Spleen (tissue), 11 donors: ENCODE results near the gene COQ8A. TPM values are rescaled to one million over a fixed set of nuclear protein-coding genes. Genes with fewer than 3 reads are reported as not detected.

ENCODE experiments used
- DNase-seq: peaks from one replicate; pipeline ENCODE4 v3.0.0-alpha.2; 2020
- H3K27ac ChIP-seq, 8 donors: fragments of 200-600 bp; sonication (generic) in 7 of 8; 1 replicate in 4 of 8; 2 replicates in 4 of 8; pipeline versions ENCODE4 v1.5.0 to v1.8.0; 2016 to 2021; ENCODE audit warnings: inconsistent platforms in 4 of 8, mild to moderate bottlenecking in 4 of 8, moderate library complexity in 1 of 8
- H3K27me3 ChIP-seq, 7 donors: fragments of 200-600 bp; sonication (generic) in 6 of 7; replicated peaks in 1 of 7; 1 replicate in 4 of 7; 2 replicates in 3 of 7; pipeline versions ENCODE4 v1.5.0 to v1.8.0; 2016 to 2021; ENCODE audit warnings: inconsistent platforms in 3 of 7, mild to moderate bottlenecking in 1 of 7
- H3K36me3 ChIP-seq, 6 donors: fragments of 200-600 bp; sonication (generic) in 5 of 6; 1 replicate in 4 of 6; 2 replicates in 2 of 6; pipeline versions ENCODE4 v1.5.0 to v1.8.0; 2016 to 2021; ENCODE audit warnings: inconsistent platforms in 2 of 6
- H3K4me1 ChIP-seq, 6 donors: fragments of 200-600 bp; sonication (generic) in 5 of 6; 1 replicate in 3 of 6; 2 replicates in 3 of 6; pipeline versions ENCODE4 v1.5.0 to v1.8.0; 2016 to 2021; ENCODE audit warnings: inconsistent platforms in 3 of 6
- H3K4me3 ChIP-seq, 8 donors: fragments of 200-600 bp; sonication (generic) in 7 of 8; 1 replicate in 4 of 8; 2 replicates in 4 of 8; pipeline versions ENCODE4 v1.5.0 to v1.8.0; 2016 to 2021; ENCODE audit warnings: inconsistent platforms in 4 of 8, mild to moderate bottlenecking in 4 of 8, moderate library complexity in 2 of 8
- H3K9me3 ChIP-seq, 8 donors: fragments of 200-600 bp; sonication (generic) in 7 of 8; 1 replicate in 4 of 8; 2 replicates in 4 of 8; pipeline versions ENCODE4 v1.5.0 to v1.8.0; 2016 to 2021; ENCODE audit warnings: inconsistent platforms in 4 of 8
- POLR2A ChIP-seq, 3 donors: fragments of 450-650 bp; IDR thresholded peaks; one replicate each; pipeline ENCODE4 v1.5.1; 2017; ENCODE audit warnings: antibody characterized with exemption in 3 of 3, mild to moderate bottlenecking in 1 of 3
- POLR2AphosphoS5 ChIP-seq, 3 donors: sonication (generic); formaldehyde crosslinking; IDR thresholded peaks; one replicate each; pipeline ENCODE4 v1.5.1; 2017; ENCODE audit warnings: antibody characterized with exemption in 3 of 3
- WGBS, 5 donors: extraction: QIAGEN DNeasy Blood & Tissue Kit in 3 of 5; methylation state at CpG; one replicate each; pipeline versions ENCODE4 v1.1.5 to v1.1.7; 2013 to 2018; 5-methylcytosine and 5-hydroxymethylcytosine counted together
- intact Hi-C: fragments of 100-400 bp; cut with DNase I; formaldehyde crosslinking; loops from one replicate; pipeline ENCODE4 v1.15.0; 2023; ENCODE audit warnings: low total_unique reads
- polyA plus RNA-seq, 3 donors: library from polyadenylated mRNA; stranded (reverse); fragments of 200-250 nt; gene quantifications; one replicate each; pipeline ENCODE4 v1.2.1, GENCODE V29; 2013
- total RNA-seq, 7 donors: library from RNA; depleted of rRNA in 3 of 7; stranded (reverse); fragments of >200 nt in 3 of 7; fragmentation: NEBNext Ultra II Directional in 4 of 7; extraction: Animal tissue kit (Norgen Biotek cat#: 25700) in 4 of 7; gene quantifications; one replicate each; pipeline versions ENCODE4 v1.1.0 to v1.2.1, GENCODE V29; 2016 to 2021
- TF ChIP-seq, protein P1 (sequence below), 11 experiments: fragments of 200-600 bp in 7 of 11; fragments of 450-650 bp in 4 of 11; sonication (generic) in 4 of 11; IDR thresholded peaks in 8 of 11; conservative IDR thresholded peaks in 3 of 11; 1 replicate in 7 of 11; 2 replicates in 4 of 11; pipeline versions ENCODE4 v1.4.0 to v1.8.0; 2016 to 2021; ENCODE audit warnings: antibody characterized with exemption in 11 of 11, inconsistent platforms in 4 of 11, mild to moderate bottlenecking in 1 of 11
- donor health status: healthy with polysubstance abuse.
- donor health status: DM: no; HTN: no; CAD: no; lungs with moderate emphysema.
- donor health status: DM: no; HTN: no; CAD: no.
- donor health status: Bipolar disorder and iron deficiency.
- donor health status: healthy.
- donor health status: DM: no; HTN: no; CAD: no.
- donor health status: DM: yes; HTN: yes; CAD: no.

Gene COQ8A
- total and polyA plus RNA-seq, 10 donors: 31.0 to 59.4 (median 41.2) TPM

DNA sequence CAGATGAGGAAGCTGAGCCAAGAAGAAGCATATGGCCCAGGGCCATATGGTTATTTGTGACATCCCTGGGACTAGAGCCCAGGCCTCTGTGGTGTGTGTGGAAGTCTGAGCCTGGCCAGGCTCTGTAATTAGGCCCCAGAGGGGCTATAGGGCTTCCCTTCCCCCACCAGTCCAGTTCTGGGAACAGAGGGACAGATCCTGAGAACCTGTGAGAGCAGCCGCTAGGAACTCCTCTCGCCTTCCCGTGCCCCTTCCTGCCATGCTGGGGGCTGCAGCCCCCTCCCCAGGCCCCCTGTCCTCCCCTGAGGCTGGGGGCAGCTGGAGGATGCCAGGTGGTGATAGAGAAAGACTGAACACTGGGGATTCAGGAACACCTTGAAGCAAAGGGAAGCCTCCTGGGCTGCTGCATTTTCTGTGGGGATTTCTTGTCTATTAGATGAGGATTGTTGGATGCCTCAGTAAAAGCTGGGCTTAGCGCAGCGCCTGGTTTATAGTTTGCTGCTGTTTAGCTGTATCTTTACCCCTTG, 33.3 kb downstream of the COQ8A start:
- TF ChIP-seq POLR2A (IDR thresholded peaks at IDR 0.05) (no peak), POLR2AphosphoS5 (IDR thresholded peaks at IDR 0.05) (no peak)
- 81 to 100% (median 89%) methylated on average over 4 to 5 of the region's 5 CpGs for WGBS, 5 donors
- no peak overlapping the region for H3K4me3 ChIP-seq
- H3K9me3 ChIP-seq: peaks cover 0 to 17% (median 13%) of the 10 kb centered on the region in 8 donors
- peak overlapping the region; percentile 17 to 72 (median 62) for H3K27ac ChIP-seq
- peaks cover 0 to 91% (median 11%) of the 10 kb centered on the region in 6 donors for H3K36me3 ChIP-seq
- no peaks in the 10 kb centered on the region for H3K27me3 ChIP-seq
- DNase-seq: no peak
- peaks cover 0 to 27% (median 25%) of the 10 kb centered on the region in 6 donors for H3K4me1 ChIP-seq
- intact Hi-C loops: no loop called here

DNA sequence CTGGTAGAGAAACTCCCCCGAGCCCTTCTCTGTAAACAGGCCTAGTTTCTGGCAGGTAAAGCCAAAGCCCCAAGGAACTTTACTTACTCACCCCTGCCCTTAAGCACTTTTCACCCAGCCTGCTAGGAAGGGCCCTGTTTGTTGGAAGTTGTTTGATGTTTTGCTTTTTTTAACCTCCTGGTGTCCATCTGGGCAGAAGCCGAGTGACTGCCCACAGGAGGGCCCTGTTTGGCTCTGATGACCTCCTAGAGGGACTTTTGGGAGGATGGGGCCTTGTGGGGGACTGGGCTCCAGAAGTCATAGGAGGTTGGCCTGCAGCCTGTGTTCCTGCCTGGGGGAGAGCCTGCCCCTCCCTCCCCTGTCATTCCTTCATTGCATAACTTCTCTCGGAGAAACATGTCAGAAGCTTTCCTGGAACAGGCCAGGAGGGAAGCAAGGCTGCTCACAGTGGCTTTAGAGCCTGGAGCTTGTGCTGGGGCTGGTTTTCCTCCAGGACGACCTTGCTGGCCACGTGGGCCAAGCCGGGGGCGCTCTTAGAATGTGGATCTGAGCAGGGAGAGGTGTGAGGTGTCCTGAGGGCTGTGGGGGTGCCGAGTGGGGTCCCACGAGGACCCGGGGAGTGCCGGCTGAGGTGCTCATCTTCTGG, 33.9 kb downstream of the COQ8A start:
- TF ChIP-seq, protein P1, sequence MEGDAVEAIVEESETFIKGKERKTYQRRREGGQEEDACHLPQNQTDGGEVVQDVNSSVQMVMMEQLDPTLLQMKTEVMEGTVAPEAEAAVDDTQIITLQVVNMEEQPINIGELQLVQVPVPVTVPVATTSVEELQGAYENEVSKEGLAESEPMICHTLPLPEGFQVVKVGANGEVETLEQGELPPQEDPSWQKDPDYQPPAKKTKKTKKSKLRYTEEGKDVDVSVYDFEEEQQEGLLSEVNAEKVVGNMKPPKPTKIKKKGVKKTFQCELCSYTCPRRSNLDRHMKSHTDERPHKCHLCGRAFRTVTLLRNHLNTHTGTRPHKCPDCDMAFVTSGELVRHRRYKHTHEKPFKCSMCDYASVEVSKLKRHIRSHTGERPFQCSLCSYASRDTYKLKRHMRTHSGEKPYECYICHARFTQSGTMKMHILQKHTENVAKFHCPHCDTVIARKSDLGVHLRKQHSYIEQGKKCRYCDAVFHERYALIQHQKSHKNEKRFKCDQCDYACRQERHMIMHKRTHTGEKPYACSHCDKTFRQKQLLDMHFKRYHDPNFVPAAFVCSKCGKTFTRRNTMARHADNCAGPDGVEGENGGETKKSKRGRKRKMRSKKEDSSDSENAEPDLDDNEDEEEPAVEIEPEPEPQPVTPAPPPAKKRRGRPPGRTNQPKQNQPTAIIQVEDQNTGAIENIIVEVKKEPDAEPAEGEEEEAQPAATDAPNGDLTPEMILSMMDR (IDR thresholded peaks at IDR 0.05 in 8 of 11, conservative IDR thresholded peaks at IDR 0.05 in 3 of 11): no peak
- TF ChIP-seq POLR2AphosphoS5 (IDR thresholded peaks at IDR 0.05) (peak; percentile 18 to 47 (median 35)), POLR2A (IDR thresholded peaks at IDR 0.05) (no peak)
- Histone ChIP-seq H3K9me3 (peaks cover 0 to 17% (median 13%) of the 10 kb centered on the region in 8 donors), H3K27me3 (no peaks in the 10 kb centered on the region), H3K4me3 (no peak overlapping the region), H3K27ac (peak overlapping the region; percentile 36 to 72 (median 62)), H3K4me1 (peaks cover 0 to 27% (median 25%) of the 10 kb centered on the region in 6 donors), H3K36me3 (peaks cover 0 to 92% (median 12%) of the 10 kb centered on the region in 6 donors)
- DNase-seq: no peak
- 63 to 79% (median 69%) methylated on average over 10 to 11 of the region's 11 CpGs for WGBS, 5 donors
- intact Hi-C loops: no loop called here

DNA sequence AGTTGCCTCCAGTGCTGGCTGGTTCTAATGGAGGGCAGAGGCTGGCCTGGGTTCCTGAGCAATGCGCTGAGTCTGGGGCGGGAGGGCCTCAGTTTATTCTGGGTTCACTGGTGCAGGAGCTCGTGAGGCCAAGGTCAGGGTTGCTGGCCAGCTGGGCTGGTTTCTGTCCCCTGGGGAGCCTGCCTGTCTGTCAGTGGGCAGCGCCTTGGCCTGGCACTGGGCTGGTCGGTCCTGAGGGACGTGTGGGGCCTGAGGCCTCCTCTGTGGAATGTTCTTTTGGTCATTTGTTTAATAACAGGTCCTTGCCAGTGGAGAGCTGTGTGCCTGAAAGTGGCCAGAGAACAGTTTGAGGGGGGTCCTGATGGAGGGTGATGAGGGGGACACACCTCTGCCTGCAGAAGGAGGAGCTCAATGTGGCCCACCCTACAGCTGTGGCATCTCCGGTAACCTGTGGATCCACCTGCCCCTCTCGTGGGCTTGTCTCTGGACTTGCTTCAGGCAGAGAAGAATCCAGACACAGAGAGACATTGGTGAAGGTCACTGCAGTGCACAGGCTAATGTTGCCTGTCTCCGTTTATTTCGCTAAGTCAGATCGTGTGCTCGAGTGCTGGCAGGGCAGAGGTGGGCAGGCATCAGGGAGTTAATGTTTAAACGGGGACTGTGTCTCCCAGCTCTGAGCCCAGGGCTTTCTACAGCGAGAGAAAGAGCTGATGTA, 34.6 kb downstream of the COQ8A start:
- Histone ChIP-seq H3K27ac (peak overlapping the region; percentile 36 to 72 (median 62)), H3K4me1 (peaks cover 0 to 30% (median 25%) of the 10 kb centered on the region in 6 donors), H3K36me3 (peaks cover 0 to 92% (median 14%) of the 10 kb centered on the region in 6 donors), H3K27me3 (no peaks in the 10 kb centered on the region), H3K4me3 (no peak overlapping the region), H3K9me3 (peaks cover 0 to 17% (median 13%) of the 10 kb centered on the region in 8 donors)
- DNase-seq: no peak
- 73 to 86% (median 84%) methylated on average over 11 to 14 of the region's 14 CpGs for WGBS, 5 donors
- TF ChIP-seq POLR2A (IDR thresholded peaks at IDR 0.05) (no peak), POLR2AphosphoS5 (IDR thresholded peaks at IDR 0.05) (no peak)
- TF ChIP-seq, protein P1 (IDR thresholded peaks at IDR 0.05 in 8 of 11, conservative IDR thresholded peaks at IDR 0.05 in 3 of 11): no peak
- intact Hi-C loops: no loop called here

DNA sequence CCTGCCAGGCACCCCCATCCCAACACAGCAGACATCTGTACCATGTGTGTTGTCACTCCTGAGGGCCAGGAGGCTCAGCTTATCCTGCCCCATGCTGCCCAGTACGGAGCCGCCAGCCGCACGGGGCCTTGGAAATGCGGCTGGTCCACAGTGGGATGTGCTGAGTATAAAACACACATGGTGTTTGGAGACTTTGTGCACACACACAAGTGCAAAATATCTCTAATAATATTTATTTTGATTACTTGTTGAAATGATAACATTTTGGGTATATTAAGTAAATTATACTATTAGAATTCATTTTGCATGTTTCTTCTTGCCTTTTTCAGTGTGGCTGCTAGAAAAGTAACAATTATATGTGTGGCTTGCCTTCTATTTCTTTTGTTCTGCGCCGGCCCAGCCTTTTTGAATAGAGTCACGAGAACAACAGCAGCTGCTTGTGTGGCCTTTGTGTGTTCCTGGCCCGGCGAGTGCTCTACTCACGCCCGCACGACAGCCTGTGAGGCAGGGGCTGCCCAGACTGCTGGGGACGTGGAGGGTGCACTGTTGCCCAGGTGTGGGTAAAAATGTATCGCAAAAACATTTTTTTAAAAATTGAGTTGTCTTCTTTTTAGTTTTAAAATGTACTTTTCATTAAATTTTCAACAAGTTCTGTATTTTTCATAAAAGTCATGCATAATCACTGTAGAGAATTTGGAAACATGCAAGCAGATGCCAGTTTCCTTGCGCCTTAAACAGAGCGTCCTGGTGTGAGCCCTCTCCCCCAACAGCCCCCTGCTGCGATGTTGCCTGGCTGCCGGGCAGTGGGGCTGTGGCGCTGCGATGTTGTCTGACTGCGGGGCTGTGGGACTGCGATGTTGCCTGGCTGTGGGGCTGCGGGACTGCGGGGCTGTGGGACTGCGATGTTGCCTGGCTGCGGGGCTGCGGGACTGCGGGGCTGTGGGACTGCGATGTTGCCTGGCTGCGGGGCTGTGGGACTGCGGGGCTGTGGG, 35.5 kb downstream of the COQ8A start:
- peaks cover 0 to 38% (median 26%) of the 10 kb centered on the region in 6 donors for H3K4me1 ChIP-seq
- intact Hi-C loops: no loop called here

More for the DNA sequence above, 35.5 kb downstream of the COQ8A start:
- DNase-seq: no peak
- Histone ChIP-seq H3K27me3 (no peaks in the 10 kb centered on the region), H3K9me3 (peaks cover 0 to 17% (median 13%) of the 10 kb centered on the region in 8 donors), H3K27ac (peak overlapping the region in 3 of 8 donors; percentile 68 to 72 (median 71)), H3K4me3 (no peak overlapping the region), H3K36me3 (peaks cover 0 to 92% (median 13%) of the 10 kb centered on the region in 6 donors)
- WGBS, 5 donors: 95 to 98% (median 97%) methylated on average over 23 to 30 of the region's 32 CpGs
- no peak for TF ChIP-seq POLR2A (IDR thresholded peaks at IDR 0.05)
